HepG2 (cell line): ENCODE measurements around the gene PLEKHG2. TPM values are rescaled to one million over a fixed set of nuclear protein-coding genes. Genes with fewer than 3 reads are reported as not detected.

Experiments used
- CREM ChIP-seq, 2 experiments: sonication (generic) in 1 of 2; formaldehyde crosslinking in 1 of 2; IDR thresholded peaks; 2 replicates each; pipeline versions ENCODE4 v1.4.0 to v1.6.1; 2016 to 2020; ENCODE audit warnings: antibody characterized with exemption in 1 of 2, mild to moderate bottlenecking in 1 of 2, missing genetic modification reagents in 1 of 2
- ELF3 ChIP-seq: IDR thresholded peaks from 2 replicates; pipeline ENCODE4 v1.6.1; 2016; ENCODE audit warnings: missing genetic modification reagents, missing compliant biosample characterization
- ESRRA ChIP-seq: sonication (generic); formaldehyde crosslinking; IDR thresholded peaks from 2 replicates; pipeline ENCODE4 v1.5.1; 2020; ENCODE audit warnings: mild to moderate bottlenecking, low read depth, missing genetic modification reagents
- HDAC6 ChIP-seq: fragments of 200-600 bp; sonication (generic); IDR thresholded peaks from 2 replicates; pipeline ENCODE4 v1.7.0; 2017; ENCODE audit warnings: mild to moderate bottlenecking, antibody characterized with exemption, low read length, low read depth
- JARID2 ChIP-seq: sonication (generic); formaldehyde crosslinking; IDR thresholded peaks from 2 replicates; pipeline ENCODE4 v1.8.1; 2023; ENCODE audit warnings: missing genetic modification reagents, inconsistent platforms; ENCODE audit not compliant: insufficient replicate concordance
- NFYC ChIP-seq: IDR thresholded peaks from 2 replicates; pipeline ENCODE4 v1.6.1; 2016; ENCODE audit warnings: missing genetic modification reagents, missing compliant biosample characterization
- NR1H2 ChIP-seq: sonication (generic); formaldehyde crosslinking; IDR thresholded peaks from 2 replicates; pipeline ENCODE4 v1.8.1; 2022; ENCODE audit warnings: low read depth, missing genetic modification reagents, borderline replicate concordance
- PATZ1 ChIP-seq: sonication (generic); formaldehyde crosslinking; IDR thresholded peaks from 2 replicates; pipeline ENCODE4 v1.4.0; 2020; ENCODE audit warnings: missing genetic modification reagents
- RXRA ChIP-seq: sonication (generic); formaldehyde crosslinking; IDR thresholded peaks from 2 replicates; pipeline ENCODE4 v1.5.1; 2020; ENCODE audit warnings: missing genetic modification reagents
- RXRB ChIP-seq: IDR thresholded peaks from 2 replicates; pipeline ENCODE4 v1.6.1; 2016; ENCODE audit warnings: borderline replicate concordance, missing genetic modification reagents, missing compliant biosample characterization
- SP1 ChIP-seq, 2 experiments: fragments of 450-650 bp in 1 of 2; sonication (generic) in 1 of 2; formaldehyde crosslinking in 1 of 2; IDR thresholded peaks; 2 replicates each; pipeline versions ENCODE4 v1.4.0 to v1.6.1; 2016 to 2020; ENCODE audit warnings: missing genetic modification reagents in 1 of 2
- SUZ12 ChIP-seq: fragments of 150-350 bp; IDR thresholded peaks from 2 replicates; pipeline ENCODE4 v1.6.1; 2014; ENCODE audit warnings: low read depth, low read length
- SYNCRIP ChIP-seq: fragments of 200-400 bp; formaldehyde crosslinking; IDR thresholded peaks from 2 replicates; pipeline ENCODE4 v1.6.1; 2018; ENCODE audit warnings: mild to moderate bottlenecking, low read depth, low read length; ENCODE audit not compliant: insufficient read depth
- TSC22D2 ChIP-seq: sonication (generic); formaldehyde crosslinking; IDR thresholded peaks from 2 replicates; pipeline ENCODE4 v1.5.1; 2020; ENCODE audit warnings: missing genetic modification reagents, mild to moderate bottlenecking, borderline replicate concordance
- ZBTB39 ChIP-seq: sonication (generic); formaldehyde crosslinking; IDR thresholded peaks from 2 replicates; pipeline ENCODE4 v1.5.0; 2020; ENCODE audit warnings: missing genetic modification reagents
- ZNF329 ChIP-seq: sonication (generic); formaldehyde crosslinking; IDR thresholded peaks from 2 replicates; pipeline ENCODE4 v1.9.0; 2021; ENCODE audit warnings: low read depth, mild to moderate bottlenecking, missing genetic modification reagents
- ZNF747 ChIP-seq: sonication (generic); formaldehyde crosslinking; IDR thresholded peaks from 2 replicates; pipeline ENCODE4 v1.8.1; 2023; ENCODE audit warnings: missing genetic modification reagents, mild to moderate bottlenecking, borderline replicate concordance
- polyA plus RNA-seq, 8 experiments: library from polyadenylated mRNA; depleted of rRNA in 3 of 8; stranded (reverse) in 7 of 8; unstranded in 1 of 8; fragments of >200 nt; fragmentation: Illumina TruSeq in 4 of 8; extraction: Trizol in 4 of 8; gene quantifications; 2 replicates each; pipeline versions ENCODE4 v1.2.1 to v1.2.3, GENCODE V29; 2011 to 2016; ENCODE audit warnings: low read depth in 4 of 8, missing spikeins in 1 of 8, mixed read lengths in 1 of 8; ENCODE audit not compliant: insufficient read depth in 1 of 8
- total RNA-seq, 5 experiments: library from RNA; depleted of rRNA; stranded (reverse); fragments of >200 nt; fragmentation: Illumina TruSeq; extraction: Trizol; gene quantifications; 2 replicates each; pipeline ENCODE4 v1.2.3, GENCODE V29; 2016; ENCODE audit warnings: low read depth in 1 of 5
- TF ChIP-seq, protein P1 (sequence below): sonication (generic); formaldehyde crosslinking; IDR thresholded peaks from 2 replicates; pipeline ENCODE4 v1.8.1; 2023; ENCODE audit warnings: mild to moderate bottlenecking, missing genetic modification reagents
- TF ChIP-seq, protein P2 (sequence below): sonication (generic); formaldehyde crosslinking; IDR thresholded peaks from 2 replicates; pipeline ENCODE4 v1.4.0; 2020; ENCODE audit warnings: missing genetic modification reagents, mild to moderate bottlenecking, borderline replicate concordance
- TF ChIP-seq, protein P3 (sequence below): sonication (generic); formaldehyde crosslinking; IDR thresholded peaks from 2 replicates; pipeline ENCODE4 v1.5.0; 2020; ENCODE audit warnings: mild to moderate bottlenecking, missing genetic modification reagents

The PLEKHG2 gene
- total and polyA plus RNA-seq, 2 of the 13 experiments (the other 11 are each of a cell fraction or from before 2014, with no cell fraction given): 3.6 to 6.8 TPM

- TF ChIP-seq ZNF747 (CRISPR knock-in tag) (no peak), CREM (IDR thresholded peaks at IDR 0.05) (no peak), CREM (CRISPR knock-in tag; IDR thresholded peaks at IDR 0.05) (no peak), ESRRA (CRISPR knock-in tag) (no peak), RXRB (CRISPR knock-in tag) (no peak), ZBTB39 (CRISPR knock-in tag) (no peak), NFYC (CRISPR knock-in tag) (0 out of 2 replicates have a peak, but pooled peaks have one; percentile 21), NR1H2 (CRISPR knock-in tag) (no peak), TSC22D2 (CRISPR knock-in tag) (0 out of 2 replicates have a peak, but pooled peaks have one; percentile 21), SP1 (IDR thresholded peaks at IDR 0.05) (no peak), SP1 (CRISPR knock-in tag; IDR thresholded peaks at IDR 0.05) (no peak), RXRA (CRISPR knock-in tag) (no peak), PATZ1 (CRISPR knock-in tag) (no peak; the same call in 1 of the 2 replicates), HDAC6 (no peak), SUZ12 (no peak), ELF3 (CRISPR knock-in tag) (0 out of 2 replicates have a peak, but pooled peaks have one; percentile 56), ZNF329 (CRISPR knock-in tag) (no peak), JARID2 (no peak), SYNCRIP (no peak)
- TF ChIP-seq, protein P1, sequence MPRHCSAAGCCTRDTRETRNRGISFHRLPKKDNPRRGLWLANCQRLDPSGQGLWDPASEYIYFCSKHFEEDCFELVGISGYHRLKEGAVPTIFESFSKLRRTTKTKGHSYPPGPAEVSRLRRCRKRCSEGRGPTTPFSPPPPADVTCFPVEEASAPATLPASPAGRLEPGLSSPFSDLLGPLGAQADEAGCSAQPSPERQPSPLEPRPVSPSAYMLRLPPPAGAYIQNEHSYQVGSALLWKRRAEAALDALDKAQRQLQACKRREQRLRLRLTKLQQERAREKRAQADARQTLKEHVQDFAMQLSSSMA (CRISPR knock-in tag): no peak
- TF ChIP-seq, protein P2, sequence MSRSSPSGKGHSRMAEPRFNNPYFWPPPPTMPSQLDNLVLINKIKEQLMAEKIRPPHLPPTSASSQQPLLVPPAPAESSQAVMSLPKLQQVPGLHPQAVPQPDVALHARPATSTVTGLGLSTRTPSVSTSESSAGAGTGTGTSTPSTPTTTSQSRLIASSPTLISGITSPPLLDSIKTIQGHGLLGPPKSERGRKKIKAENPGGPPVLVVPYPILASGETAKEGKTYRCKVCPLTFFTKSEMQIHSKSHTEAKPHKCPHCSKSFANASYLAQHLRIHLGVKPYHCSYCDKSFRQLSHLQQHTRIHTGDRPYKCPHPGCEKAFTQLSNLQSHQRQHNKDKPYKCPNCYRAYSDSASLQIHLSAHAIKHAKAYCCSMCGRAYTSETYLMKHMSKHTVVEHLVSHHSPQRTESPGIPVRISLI (CRISPR knock-in tag): no peak
- TF ChIP-seq, protein P3, sequence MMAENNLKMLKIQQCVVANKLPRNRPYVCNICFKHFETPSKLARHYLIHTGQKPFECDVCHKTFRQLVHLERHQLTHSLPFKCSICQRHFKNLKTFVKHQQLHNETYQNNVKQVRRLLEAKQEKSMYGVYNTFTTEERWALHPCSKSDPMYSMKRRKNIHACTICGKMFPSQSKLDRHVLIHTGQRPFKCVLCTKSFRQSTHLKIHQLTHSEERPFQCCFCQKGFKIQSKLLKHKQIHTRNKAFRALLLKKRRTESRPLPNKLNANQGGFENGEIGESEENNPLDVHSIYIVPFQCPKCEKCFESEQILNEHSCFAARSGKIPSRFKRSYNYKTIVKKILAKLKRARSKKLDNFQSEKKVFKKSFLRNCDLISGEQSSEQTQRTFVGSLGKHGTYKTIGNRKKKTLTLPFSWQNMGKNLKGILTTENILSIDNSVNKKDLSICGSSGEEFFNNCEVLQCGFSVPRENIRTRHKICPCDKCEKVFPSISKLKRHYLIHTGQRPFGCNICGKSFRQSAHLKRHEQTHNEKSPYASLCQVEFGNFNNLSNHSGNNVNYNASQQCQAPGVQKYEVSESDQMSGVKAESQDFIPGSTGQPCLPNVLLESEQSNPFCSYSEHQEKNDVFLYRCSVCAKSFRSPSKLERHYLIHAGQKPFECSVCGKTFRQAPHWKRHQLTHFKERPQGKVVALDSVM (CRISPR knock-in tag): no peak; the same call in 1 of the 2 replicates
Measured at GRCh38 chr19:39410017-39410830, 2.2 kb upstream of the PLEKHG2 start (continued).
